Renal pelvis (tissue), 12 donors: ENCODE measurements around the gene PTPN23. TPM values are rescaled to one million over a fixed set of nuclear protein-coding genes. Genes with fewer than 3 reads are reported as not detected.
"Not testable (repeated sequence)": the region's sequence is repeated elsewhere in the genome, so short reads cannot be mapped to it uniquely, and the experiment has no call there.

Experiments
- DNase-seq: peaks from one replicate; pipeline ENCODE4 v3.0.0-alpha.2; 2013
- long read RNA-seq, 16 experiments: transcript quantifications; one replicate each; lab custom pipeline, GENCODE V29; 2026
- polyA plus RNA-seq, 3 donors: library from polyadenylated mRNA; unstranded; fragments of 120-200 nt; gene quantifications; one replicate each; pipeline ENCODE4 v1.2.1, GENCODE V29; 2013; ENCODE audit not compliant: insufficient read length in 3 of 3

Gene PTPN23
- 10 to 100 TPM; 31.5 to 35.3 (median 34.4) TPM for polyA plus RNA-seq
- long read RNA-seq, donor 1 = 0 reads
- long read RNA-seq, donor 2, full-length matches to known transcripts = 2 of 15 reads
- long read RNA-seq, donor 2, partial matches to known transcripts = 13 of 15 reads
- long read RNA-seq, donor 2, other reads (novel, unspliced or antisense) = 0 of 15 reads
- long read RNA-seq, donor 3, partial matches to known transcripts = 19 of 19 reads
- long read RNA-seq, donor 3, other reads (novel, unspliced or antisense) = 0 of 19 reads
- long read RNA-seq, donor 4, partial matches to known transcripts = 20 of 20 reads
- long read RNA-seq, donor 4, other reads (novel, unspliced or antisense) = 0 of 20 reads
- long read RNA-seq, donor 5, full-length matches to known transcripts = 2 of 10 reads
- long read RNA-seq, donor 5, partial matches to known transcripts = 8 of 10 reads
- long read RNA-seq, donor 5, other reads (novel, unspliced or antisense) = 0 of 10 reads
- long read RNA-seq, donor 6, partial matches to known transcripts = 19 of 21 reads
- long read RNA-seq, donor 6, other reads (novel, unspliced or antisense) = 0 of 21 reads
- long read RNA-seq, donor 7, partial matches to known transcripts = 21 of 24 reads
- long read RNA-seq, donor 7, other reads (novel, unspliced or antisense) = 0 of 24 reads
- long read RNA-seq, donor 8, partial matches to known transcripts = 0 of 1 reads
- long read RNA-seq, donor 8, other reads (novel, unspliced or antisense) = 0 of 1 reads
- long read RNA-seq, donor 9, partial matches to known transcripts = 98 of 98 reads
- long read RNA-seq, donor 9, other reads (novel, unspliced or antisense) = 0 of 98 reads
- long read RNA-seq, donor 10, partial matches to known transcripts = 88 of 88 reads
- long read RNA-seq, donor 10, other reads (novel, unspliced or antisense) = 0 of 88 reads
- long read RNA-seq, donor 11, transcript PTPN23-205 (2 exons, 676 nt) = major isoform, 5 of 16 reads
- long read RNA-seq, donor 11, partial matches to known transcripts = 11 of 16 reads
- long read RNA-seq, donor 11, other reads (novel, unspliced or antisense) = 0 of 16 reads
- long read RNA-seq, donor 12, partial matches to known transcripts = 16 of 18 reads
- long read RNA-seq, donor 12, other reads (novel, unspliced or antisense) = 0 of 18 reads
- long read RNA-seq, donor 13, partial matches to known transcripts = 45 of 47 reads
- long read RNA-seq, donor 13, other reads (novel, unspliced or antisense) = 0 of 47 reads
- long read RNA-seq, donor 14 = 0 reads
- long read RNA-seq, donor 15, full-length matches to known transcripts = 3 of 24 reads
- long read RNA-seq, donor 15, partial matches to known transcripts = 21 of 24 reads
- long read RNA-seq, donor 15, other reads (novel, unspliced or antisense) = 0 of 24 reads
- long read RNA-seq, donor 16, partial matches to known transcripts = 17 of 20 reads
- long read RNA-seq, donor 16, other reads (novel, unspliced or antisense) = 0 of 20 reads

GRCh38 chr3:47380601-47381316, at the start of gene PTPN23:
Gene PTPN23 (plus strand): TSS chr3:47381021. CDS start chr3:47381097, 76 bp downstream.
- DNase-seq = peak; percentile 99

- DNase-seq = no peak
Observed at GRCh38 chr3:47333907-47334306, 46.9 kb upstream of the PTPN23 start.

- no peak for DNase-seq
Observed at GRCh38 chr3:47337656-47338055, 43.2 kb upstream of the PTPN23 start.

- DNase-seq = no peak
Observed at GRCh38 chr3:47339951-47340350, 40.9 kb upstream of the PTPN23 start.

- DNase-seq = no peak
Observed at GRCh38 chr3:47340866-47341265, 40.0 kb upstream of the PTPN23 start.

GRCh38 chr3:47342151-47342550, 38.7 kb upstream of the PTPN23 start:
- no peak for DNase-seq

GRCh38 chr3:47342812-47343211, 38.0 kb upstream of the PTPN23 start:
- DNase-seq = no peak

- DNase-seq = no peak
Observed at GRCh38 chr3:47343471-47343971, 37.3 kb upstream of the PTPN23 start.

- DNase-seq = no peak
Observed at GRCh38 chr3:47344971-47345370, 35.9 kb upstream of the PTPN23 start.

- no peak for DNase-seq
Observed at GRCh38 chr3:47347217-47347801, 33.5 kb upstream of the PTPN23 start.

GRCh38 chr3:47348411-47349154, 32.2 kb upstream of the PTPN23 start:
- no peak for DNase-seq

GRCh38 chr3:47355010-47355409, 25.8 kb upstream of the PTPN23 start:
- DNase-seq = no peak

GRCh38 chr3:47356201-47356600, 24.6 kb upstream of the PTPN23 start:
- no peak for DNase-seq

- no peak for DNase-seq
Observed at GRCh38 chr3:47359323-47359722, 21.5 kb upstream of the PTPN23 start.

- not testable (repeated sequence) for DNase-seq
Observed at GRCh38 chr3:47360110-47360517, 20.7 kb upstream of the PTPN23 start.

- no peak for DNase-seq
Observed at GRCh38 chr3:47362701-47363100, 18.1 kb upstream of the PTPN23 start.

- no peak for DNase-seq
Observed at GRCh38 chr3:47365213-47366153, 15.3 kb upstream of the PTPN23 start.

- DNase-seq = no peak
Observed at GRCh38 chr3:47366833-47367232, 14.0 kb upstream of the PTPN23 start.
